ENCODE measurements around the gene ZNHIT6.

ZNHIT6 gene

GRCh38 chr1:85615586-85616363, 92.5 kb downstream of the ZNHIT6 start:
- DNase-seq, result no peak

GRCh38 chr1:85612704-85613361, 95.4 kb downstream of the ZNHIT6 start:
- no peak for DNase-seq

GRCh38 chr1:85611856-85612255, 96.4 kb downstream of the ZNHIT6 start:
- no peak for DNase-seq

GRCh38 chr1:85611425-85611824, 96.8 kb downstream of the ZNHIT6 start:
- no peak for DNase-seq

- no peak for DNase-seq
Measured at GRCh38 chr1:85609976-85610375, 98.3 kb downstream of the ZNHIT6 start.

- no peak for DNase-seq
Measured at GRCh38 chr1:85608851-85609250, 99.4 kb downstream of the ZNHIT6 start.

- DNase-seq, result no peak
Measured at GRCh38 chr1:85607921-85608265, 100.3 kb downstream of the ZNHIT6 start.

GRCh38 chr1:85607126-85607920, 100.9 kb downstream of the ZNHIT6 start:
- no peak for DNase-seq

GRCh38 chr1:85606414-85606800, 101.8 kb downstream of the ZNHIT6 start:
- DNase-seq, result no peak

GRCh38 chr1:85605484-85606413, 102.5 kb downstream of the ZNHIT6 start:
- no peak for DNase-seq

GRCh38 chr1:85604298-85604997, 103.8 kb downstream of the ZNHIT6 start:
- DNase-seq, result no peak

- DNase-seq, result no peak
Measured at GRCh38 chr1:85603086-85603880, 105.0 kb downstream of the ZNHIT6 start.

GRCh38 chr1:85602571-85602970, 105.7 kb downstream of the ZNHIT6 start:
- DNase-seq, result no peak

- no peak for DNase-seq
Measured at GRCh38 chr1:85601901-85602300, 106.3 kb downstream of the ZNHIT6 start.

GRCh38 chr1:85599681-85600080, 108.6 kb downstream of the ZNHIT6 start:
- DNase-seq, result no peak

Measured in CD4-positive, alpha-beta T cell treated with Interleukin-4 for 4 hours (primary cell).